GM18858 (cell line): ENCODE measurements around the gene MGAT5.

ENCODE experiments used
- ATAC-seq: cut with Tn5 transposase; IDR thresholded peaks from one replicate; pipeline ENCODE4 v1.9.1; 2021; ENCODE audit not compliant: unreplicated experiment

The MGAT5 gene

DNA sequence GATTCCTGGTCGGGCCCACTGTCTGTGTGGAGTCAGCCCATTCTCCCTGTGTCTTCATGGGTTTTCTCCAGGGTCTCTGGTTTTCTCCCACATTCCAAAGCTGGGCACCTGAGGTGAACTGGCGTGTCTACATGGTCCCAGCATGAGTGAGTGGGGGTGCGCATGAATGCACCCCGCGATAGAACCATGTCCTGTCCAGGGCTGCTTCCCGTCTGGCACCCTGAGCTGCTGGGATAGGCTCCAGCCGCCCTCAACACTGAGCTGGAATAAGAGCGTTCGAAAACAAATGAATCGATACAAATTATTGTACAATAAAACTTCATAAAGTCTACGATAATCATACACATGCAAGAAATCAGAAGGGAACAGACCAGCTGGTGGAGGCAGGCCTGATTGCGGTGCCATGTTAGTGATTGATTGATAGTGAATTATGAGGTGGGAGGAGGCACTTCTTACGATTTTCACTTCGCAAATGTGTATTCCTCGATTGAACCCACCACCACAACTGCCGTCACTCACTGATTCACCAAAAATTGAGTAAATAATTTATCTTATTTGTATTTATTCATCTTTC, 186.6 kb downstream of the MGAT5 start:
- no peak for ATAC-seq

- no peak for ATAC-seq
Measured at GRCh38 chr2:134441153-134441863, 187.4 kb downstream of the MGAT5 start.

DNA sequence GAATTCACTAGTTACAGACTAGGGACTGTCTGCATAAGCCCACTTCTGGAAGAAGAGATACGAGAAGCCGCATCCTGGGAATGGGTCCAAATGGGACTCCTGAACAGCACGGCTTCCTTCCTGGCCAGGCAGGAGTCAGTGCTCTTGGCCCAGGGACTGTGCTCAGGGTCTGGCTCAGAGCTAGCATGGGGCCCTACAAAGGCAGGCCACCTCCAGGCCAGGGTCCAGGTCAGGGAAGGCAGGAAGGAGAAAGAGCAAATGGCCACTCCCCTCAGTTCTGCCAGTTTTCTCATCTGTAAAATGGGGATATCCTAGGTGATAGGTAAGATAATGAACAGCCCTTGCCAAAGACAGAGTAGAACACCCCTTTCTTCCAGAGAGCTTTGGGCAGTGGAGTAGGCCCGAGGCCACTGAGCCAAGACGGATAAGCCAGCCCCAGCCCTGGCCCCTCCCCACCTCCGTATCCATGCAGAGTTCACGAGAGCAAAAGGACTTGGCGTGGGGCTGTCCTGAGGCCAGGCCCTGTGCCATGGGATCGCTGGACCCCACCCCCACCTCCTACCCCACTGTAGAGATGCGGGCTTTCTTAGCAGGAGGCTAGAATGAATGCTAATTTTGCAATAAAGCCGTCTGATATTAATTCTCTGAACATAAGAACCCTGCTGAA, 190.1 kb downstream of the MGAT5 start:
- no peak for ATAC-seq

GRCh38 chr2:134445116-134445515, 191.2 kb downstream of the MGAT5 start:
- no peak for ATAC-seq

GRCh38 chr2:134445985-134446382, 192.1 kb downstream of the MGAT5 start:
- no peak for ATAC-seq

DNA sequence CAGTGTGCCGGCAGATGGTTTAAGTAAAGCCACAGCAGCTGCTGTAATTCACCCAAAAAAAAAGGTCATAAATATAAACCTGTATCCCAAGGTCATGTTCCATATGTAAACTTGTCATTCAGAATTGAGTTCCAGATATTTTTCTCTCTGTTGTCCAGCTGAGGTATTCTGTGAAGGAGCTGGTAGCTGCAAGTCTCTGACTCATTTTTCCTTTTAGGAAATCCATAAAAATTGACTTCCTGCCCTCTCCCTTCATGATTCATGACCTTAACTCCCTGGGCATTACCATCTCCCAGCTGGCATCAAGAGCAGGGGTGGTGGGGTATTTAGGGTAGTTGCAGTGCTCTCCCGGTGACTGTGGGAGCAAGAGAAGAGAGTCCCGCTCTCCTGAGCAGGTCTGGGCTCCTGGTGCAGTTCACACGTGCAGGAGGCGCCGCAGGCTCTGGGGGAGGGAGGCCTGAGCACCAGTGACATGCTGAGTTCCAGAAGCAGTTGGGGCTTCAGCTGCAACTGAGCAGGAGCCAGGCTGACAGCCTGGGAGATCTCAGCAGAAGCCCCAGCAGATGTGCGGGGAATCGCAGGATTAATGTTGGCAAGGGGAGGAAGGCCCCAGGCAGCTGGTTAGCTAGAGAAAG, 192.6 kb downstream of the MGAT5 start:
- ATAC-seq: no peak

DNA sequence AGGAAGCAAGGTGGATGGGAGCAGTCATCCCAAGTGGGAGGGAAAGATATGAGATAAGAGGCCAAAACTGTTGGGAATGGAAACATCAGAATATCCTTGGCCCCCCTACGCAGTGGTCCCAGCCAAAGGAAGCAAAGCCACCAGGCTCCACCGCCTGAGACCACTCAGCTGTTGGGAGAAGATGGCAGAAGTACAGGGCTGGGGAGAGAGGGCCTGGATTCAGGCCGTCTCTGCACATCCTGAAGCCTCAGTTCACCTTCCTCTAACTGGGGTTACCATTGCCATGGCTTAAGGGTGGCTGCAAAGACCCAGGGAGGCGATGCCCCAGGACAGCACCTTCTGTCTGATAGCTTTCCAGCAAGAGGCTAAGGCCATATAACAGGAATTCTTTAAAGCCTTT, 193.8 kb downstream of the MGAT5 start:
- no peak for ATAC-seq

- ATAC-seq: no peak
Measured at GRCh38 chr2:134448650-134449049, 194.8 kb downstream of the MGAT5 start.

DNA sequence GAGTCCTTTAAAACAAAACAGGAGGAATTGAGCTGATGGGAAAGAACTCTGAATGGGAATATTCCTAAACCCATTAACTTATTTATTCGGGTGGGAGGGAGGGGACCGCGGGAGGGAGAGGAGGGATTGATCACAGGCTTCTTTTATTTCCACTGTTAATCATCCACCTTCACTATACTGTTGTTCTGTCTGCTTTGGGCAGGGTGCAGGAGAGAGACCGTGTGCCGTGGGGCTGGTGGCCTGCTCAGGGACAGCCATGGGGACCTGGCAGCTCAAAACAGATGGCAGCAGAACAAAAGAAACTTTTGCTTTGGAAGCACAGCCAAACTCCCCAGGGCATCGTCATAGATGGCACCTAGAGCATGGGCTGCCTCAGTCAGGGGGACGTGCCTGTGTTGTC, 195.3 kb downstream of the MGAT5 start:
- ATAC-seq: no peak

GRCh38 chr2:134449751-134450513, 196.1 kb downstream of the MGAT5 start:
- ATAC-seq: no peak

- ATAC-seq: no peak
Measured at GRCh38 chr2:134451347-134451630, 197.4 kb downstream of the MGAT5 start.

GRCh38 chr2:134452042-134452733, 198.3 kb downstream of the MGAT5 start:
- no peak for ATAC-seq

GRCh38 chr2:134453476-134453875, 199.6 kb downstream of the MGAT5 start:
- ATAC-seq: no peak

DNA sequence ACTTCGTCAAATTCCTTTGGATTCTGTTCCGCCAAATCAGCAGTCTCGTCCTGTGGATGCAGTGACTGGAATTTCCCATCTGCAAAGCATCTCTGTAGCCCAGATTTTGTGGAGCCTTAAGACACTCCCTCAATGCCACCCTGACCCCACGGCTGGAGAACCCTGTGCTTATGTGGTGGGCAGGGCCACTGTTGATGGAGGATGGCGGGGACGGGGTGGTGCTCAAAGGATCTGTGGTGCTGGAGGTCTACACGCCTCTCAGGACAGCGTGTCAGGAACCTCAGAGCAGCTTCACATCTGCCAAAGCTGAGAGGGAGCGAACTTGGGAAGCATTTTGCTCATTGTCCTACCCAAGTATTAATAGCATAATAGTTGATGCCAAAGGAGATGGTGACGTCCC, 200.1 kb downstream of the MGAT5 start:
- ATAC-seq: no peak

GRCh38 chr2:134454426-134454825, 200.6 kb downstream of the MGAT5 start:
- no peak for ATAC-seq

GRCh38 chr2:134454931-134455330, 201.1 kb downstream of the MGAT5 start:
- no peak for ATAC-seq

DNA sequence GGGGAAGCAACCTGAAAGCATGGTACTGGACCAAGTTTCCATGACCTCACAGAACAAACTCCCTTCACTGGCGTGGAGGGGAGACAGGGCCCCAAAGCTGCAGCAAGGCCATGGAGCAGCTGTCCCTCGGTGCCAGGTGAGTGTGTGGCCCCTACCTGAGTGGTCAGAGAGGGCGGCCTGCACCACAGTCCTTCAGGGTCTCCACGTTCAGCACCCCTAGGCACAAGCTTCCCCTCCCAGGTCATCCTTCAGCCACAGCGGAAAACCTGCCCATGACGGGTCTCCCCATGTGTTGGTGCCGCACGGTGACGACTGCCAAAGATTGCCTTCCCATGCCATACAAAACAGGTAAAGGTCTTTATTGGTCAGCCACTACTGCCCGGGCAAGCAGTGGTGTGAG, 201.6 kb downstream of the MGAT5 start:
- ATAC-seq: no peak

DNA sequence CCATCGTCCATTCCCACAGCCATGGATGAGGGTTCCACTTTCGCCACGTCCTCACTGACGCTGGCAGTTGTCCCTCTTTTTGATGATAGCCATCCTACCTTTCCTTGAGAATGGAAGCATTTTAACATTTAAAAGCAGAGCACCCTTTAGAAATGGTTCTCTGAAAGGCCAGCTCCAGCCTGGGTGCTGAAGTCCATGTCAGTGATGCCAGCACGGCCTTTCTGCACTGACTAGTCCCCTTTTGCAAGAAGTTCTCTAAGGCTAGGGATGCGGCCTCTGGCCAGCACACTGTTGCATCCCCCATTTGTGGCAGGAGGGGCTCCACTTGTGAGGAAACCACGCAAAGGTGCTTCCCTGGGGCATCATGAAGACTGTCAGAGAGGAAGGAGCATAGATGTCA, 203.5 kb downstream of the MGAT5 start:
- ATAC-seq: no peak

GRCh38 chr2:134457765-134458472, 204.0 kb downstream of the MGAT5 start:
- no peak for ATAC-seq

DNA sequence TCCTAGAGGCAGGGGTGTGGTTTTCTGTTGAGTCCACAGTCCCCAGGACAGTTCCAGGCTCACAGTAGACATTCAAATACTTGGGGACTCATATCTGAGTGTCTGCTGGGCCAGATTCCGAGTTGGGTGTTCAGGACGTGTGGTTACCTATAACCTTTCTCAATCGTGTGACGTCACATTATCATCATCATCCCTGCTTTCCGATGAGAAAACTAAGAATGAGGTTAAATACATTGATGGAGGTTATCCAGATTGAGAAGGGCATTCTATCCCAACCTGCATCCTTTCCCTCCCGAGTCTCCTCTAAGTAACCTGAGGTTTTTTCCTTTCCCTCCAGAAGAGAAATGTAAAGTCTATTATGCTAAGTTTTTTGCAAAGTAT, 204.6 kb downstream of the MGAT5 start:
- no peak for ATAC-seq
